ENCODE results near the gene CPNE7. TPM values are rescaled to one million over a fixed set of nuclear protein-coding genes. Genes with fewer than 3 reads are reported as not detected.
"Not testable (repeated sequence)": the region's sequence is repeated elsewhere in the genome, so short reads cannot be mapped to it uniquely, and the experiment has no call there.

Gene CPNE7
- total and polyA plus RNA-seq, 9 of the 15 experiments (the other 6 are each of a cell fraction or from before 2014, with no cell fraction given): 0.30 to 73.4 (median 32.7) TPM

DNA sequence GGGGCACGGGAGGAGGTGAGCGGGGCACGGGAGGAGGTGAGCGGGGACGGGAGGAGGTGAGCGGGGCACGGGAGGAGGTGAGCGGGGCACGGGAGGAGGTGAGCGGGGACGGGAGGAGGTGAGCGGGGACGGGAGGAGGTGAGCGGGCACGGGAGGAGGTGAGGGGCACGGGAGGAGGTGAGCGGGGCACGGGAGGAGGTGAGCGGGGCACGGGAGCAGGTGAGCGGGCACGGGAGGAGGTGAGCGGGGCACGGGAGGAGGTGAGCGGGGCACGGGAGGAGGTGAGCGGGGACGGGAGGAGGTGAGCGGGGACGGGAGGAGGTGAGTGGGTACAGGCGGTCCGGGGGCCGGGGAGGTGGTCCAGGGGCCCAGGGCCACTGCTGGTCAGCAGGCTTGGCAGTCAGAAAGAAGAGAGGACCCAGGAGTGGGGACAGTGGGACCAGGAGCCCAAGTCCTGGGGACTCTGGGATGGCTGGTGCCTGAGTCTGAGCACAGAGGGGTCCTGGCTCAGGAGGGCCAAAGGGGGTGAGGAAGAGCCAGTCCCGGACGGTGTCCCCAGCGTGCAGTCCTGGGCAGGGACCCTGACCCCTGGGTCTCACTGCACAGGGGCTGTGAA lies 4.5 kb upstream of the CPNE7 start:
- BruUV-seq (replicated peaks); H3K4me3 ChIP-seq; in situ Hi-C loops (cut with MboI); H3K27me3 ChIP-seq (ENCODE audit: control insufficient read depth in 2 of 2, insufficient read depth in 2 of 2, low read length in 2 of 2); H3K9ac ChIP-seq (ENCODE audit: insufficient read depth in 1 of 2, low read depth in 2 of 2, low read length in 2 of 2); H2AFZ ChIP-seq (ENCODE audit: low read depth, low read length); H3K36me3 ChIP-seq (ENCODE audit: control insufficient read depth, insufficient read depth, low read length); FAIRE-seq; H3K9me3 ChIP-seq (replicated peaks; ENCODE audit: control insufficient read depth, insufficient read depth, low read depth, low read length); DNase-seq (ENCODE audit: extremely low read depth in 1 of 4, low spot score in 3 of 4); H3K4me2 ChIP-seq (ENCODE audit: insufficient read depth, low read length); CTCF ChIA-PET (ENCODE audit: low intra/inter-chr PET ratio); ATAC-seq; H3K27ac ChIP-seq (ENCODE audit: extremely low read depth, low read depth, low read length); POLR2A ChIA-PET; H3K79me2 ChIP-seq (ENCODE audit: control insufficient read depth, insufficient read depth, low read length); H3K9me1 ChIP-seq (ENCODE audit: control insufficient read depth, insufficient read depth, low read length); H4K20me1 ChIP-seq (replicated peaks; ENCODE audit: control insufficient read depth, insufficient read depth, low read length): not testable (repeated sequence)
- intact Hi-C loops (cut with micrococcal nuclease): loop anchor here (10.0 kb wide), 1 partner anchor 74 kb away; no protein-coding TSS in a partner anchor
- WGBS (ENCODE audit: insufficient coverage, low coverage, missing lambda C conversion rate): 88% methylated on average over 3 of the region's 36 CpGs
- TF ChIP-seq PCBP1 (IDR thresholded peaks at IDR 0.05; ENCODE audit: low read depth, low read length, poor library complexity, severe bottlenecking) (peak; percentile 92), HNRNPL (IDR thresholded peaks at IDR 0.05; ENCODE audit: low read depth, low read length) (peak; percentile 78)
- peaks cover 7 to 66% of the 10 kb centered on the region in 2 experiments for H3K4me1 ChIP-seq (replicated peaks in 1 of 2; ENCODE audit: control insufficient read depth in 2 of 2, insufficient read depth in 2 of 2, low read length in 2 of 2)

DNA sequence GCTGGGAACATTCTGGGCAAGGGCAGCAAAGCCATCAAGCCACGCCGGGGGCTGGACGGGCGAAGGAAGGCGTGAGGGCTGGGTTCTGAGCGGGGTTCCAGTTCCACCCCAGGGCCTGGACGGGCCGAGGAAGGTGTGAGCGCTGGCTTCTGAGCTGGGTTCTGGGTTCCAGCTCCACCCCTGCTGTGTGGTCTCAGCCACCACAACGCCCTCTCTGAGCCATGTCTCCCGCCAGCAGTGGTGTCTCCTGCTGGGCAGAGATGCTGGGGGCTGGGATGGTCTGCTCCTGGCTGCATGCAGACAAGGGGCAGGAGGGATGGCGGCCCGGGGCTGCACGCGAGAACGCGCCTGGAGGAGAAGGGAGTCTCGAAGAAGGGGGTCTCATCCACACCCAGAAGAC lies 3.9 kb upstream of the CPNE7 start:
- Histone ChIP-seq H3K4me1 (replicated peaks in 1 of 2; ENCODE audit: control insufficient read depth in 2 of 2, insufficient read depth in 2 of 2, low read length in 2 of 2) (peaks cover 5 to 69% of the 10 kb centered on the region in 2 experiments), H4K20me1 (replicated peaks; ENCODE audit: control insufficient read depth, insufficient read depth, low read length) (0 out of 2 replicates have a peak, but pooled peaks cover 5% of the 10 kb centered on the region), H3K9ac (ENCODE audit: insufficient read depth in 1 of 2, low read depth in 2 of 2, low read length in 2 of 2) (peak overlapping the region in 1 of 2 experiments; percentile 38; a peak in 2 of 4 replicates), H3K27ac (ENCODE audit: extremely low read depth, low read depth, low read length) (no peak overlapping the region), H3K9me1 (ENCODE audit: control insufficient read depth, insufficient read depth, low read length) (peaks cover 4% of the 10 kb centered on the region), H3K36me3 (ENCODE audit: control insufficient read depth, insufficient read depth, low read length) (no peaks in the 10 kb centered on the region), H3K27me3 (ENCODE audit: control insufficient read depth in 2 of 2, insufficient read depth in 2 of 2, low read length in 2 of 2) (no peaks in the 10 kb centered on the region), H3K4me2 (ENCODE audit: insufficient read depth, low read length) (no peak overlapping the region), H2AFZ (ENCODE audit: low read depth, low read length) (no peak overlapping the region), H3K9me3 (replicated peaks; ENCODE audit: control insufficient read depth, insufficient read depth, low read depth, low read length) (no peaks in the 10 kb centered on the region), H3K4me3 (no peak overlapping the region), H3K79me2 (ENCODE audit: control insufficient read depth, insufficient read depth, low read length) (peaks cover 14% of the 10 kb centered on the region)
- ATAC-seq: no peak
- no TSS peak for BruUV-seq (replicated peaks)
- POLR2A ChIA-PET: interaction anchor here (0.6 to 1.3 kb wide), 3 partner anchors 8 to 304 kb away, joined by 3 to 6 read pairs (median 4); no protein-coding TSS in a partner anchor
- in situ Hi-C loops (cut with MboI): no loop called here
- WGBS (ENCODE audit: insufficient coverage, low coverage, missing lambda C conversion rate): 75% methylated on average over 17 of the region's 18 CpGs
- no peak for FAIRE-seq
- DNase-seq (ENCODE audit: extremely low read depth in 1 of 4, low spot score in 3 of 4): no peak
- CTCF ChIA-PET (ENCODE audit: low intra/inter-chr PET ratio): no interaction called here
- intact Hi-C loops (cut with micrococcal nuclease): loop anchor here (10.0 kb wide), 1 partner anchor 73 kb away; no protein-coding TSS in a partner anchor
- TF ChIP-seq ZNF41 (CRISPR knock-in tag; conservative IDR thresholded peaks at IDR 0.05): no peak
- TF ChIP-seq EZH2 (IDR thresholded peaks at IDR 0.05; ENCODE audit: borderline replicate concordance, low read depth, low read length): no peak
- peak; percentile 7 for TF ChIP-seq PCBP1 (IDR thresholded peaks at IDR 0.05; ENCODE audit: low read depth, low read length, poor library complexity, severe bottlenecking)
- TF ChIP-seq BCOR (IDR thresholded peaks at IDR 0.05): peak; percentile 78
- TF ChIP-seq, protein P1, sequence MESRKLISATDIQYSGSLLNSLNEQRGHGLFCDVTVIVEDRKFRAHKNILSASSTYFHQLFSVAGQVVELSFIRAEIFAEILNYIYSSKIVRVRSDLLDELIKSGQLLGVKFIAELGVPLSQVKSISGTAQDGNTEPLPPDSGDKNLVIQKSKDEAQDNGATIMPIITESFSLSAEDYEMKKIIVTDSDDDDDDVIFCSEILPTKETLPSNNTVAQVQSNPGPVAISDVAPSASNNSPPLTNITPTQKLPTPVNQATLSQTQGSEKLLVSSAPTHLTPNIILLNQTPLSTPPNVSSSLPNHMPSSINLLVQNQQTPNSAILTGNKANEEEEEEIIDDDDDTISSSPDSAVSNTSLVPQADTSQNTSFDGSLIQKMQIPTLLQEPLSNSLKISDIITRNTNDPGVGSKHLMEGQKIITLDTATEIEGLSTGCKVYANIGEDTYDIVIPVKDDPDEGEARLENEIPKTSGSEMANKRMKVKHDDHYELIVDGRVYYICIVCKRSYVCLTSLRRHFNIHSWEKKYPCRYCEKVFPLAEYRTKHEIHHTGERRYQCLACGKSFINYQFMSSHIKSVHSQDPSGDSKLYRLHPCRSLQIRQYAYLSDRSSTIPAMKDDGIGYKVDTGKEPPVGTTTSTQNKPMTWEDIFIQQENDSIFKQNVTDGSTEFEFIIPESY (CRISPR knock-in tag; IDR thresholded peaks at IDR 0.05): peak; percentile 40; the same call in 1 of the 2 replicates
- no peak for TF ChIP-seq ZEB2 (IDR thresholded peaks at IDR 0.05)
- 0 out of 2 replicates have a peak, but pooled peaks have one; percentile 23 for TF ChIP-seq CBX1 (IDR thresholded peaks at IDR 0.05; ENCODE audit: low read depth)
- peak in 1 of 2 experiments; percentile 62; a peak in 1 of 4 replicates for TF ChIP-seq KDM1A (IDR thresholded peaks at IDR 0.05)
- TF ChIP-seq PHF8 (IDR thresholded peaks at IDR 0.05; ENCODE audit: borderline replicate concordance, low read length): no peak
- no peak for TF ChIP-seq TEAD4 (IDR thresholded peaks at IDR 0.05; ENCODE audit: low read length)
- TF ChIP-seq TEAD4 (CRISPR knock-in tag; IDR thresholded peaks at IDR 0.05; ENCODE audit: borderline replicate concordance): no peak
- no peak for TF ChIP-seq MEIS2 (IDR thresholded peaks at IDR 0.05; ENCODE audit: partially characterized antibody)
- peak; percentile 61 for TF ChIP-seq ZFP36 (IDR thresholded peaks at IDR 0.05; ENCODE audit: low read depth, low read length, partially characterized antibody)

Data from K562 (cell line).